Loucy (cell line): Measurements from ENCODE around the gene KLK12.

Source experiments
- H2AFZ ChIP-seq: fragments of 200-600 bp; sonication (generic); 2 replicates; pipeline ENCODE4 v1.6.0; 2016; ENCODE audit warnings: antibody characterized with exemption, mild to moderate bottlenecking, low read length, moderate library complexity
- H3F3A ChIP-seq: fragments of 200-600 bp; 2 replicates; pipeline ENCODE4 v1.6.0; 2016; ENCODE audit warnings: antibody characterized with exemption, low read depth, mild to moderate bottlenecking
- H3K27me3 ChIP-seq: fragments of 200-600 bp; sonication (generic); 2 replicates; pipeline ENCODE4 v1.6.1; 2014; ENCODE audit warnings: low read length, mild to moderate bottlenecking; ENCODE audit not compliant: insufficient read depth, poor library complexity, severe bottlenecking
- H3K36me3 ChIP-seq: fragments of 200-600 bp; sonication (generic); 2 replicates; pipeline ENCODE4 v1.6.1; 2016; ENCODE audit warnings: low read length; ENCODE audit not compliant: insufficient read depth
- H3K4me1 ChIP-seq: fragments of 200-600 bp; sonication (generic); 2 replicates; pipeline ENCODE4 v1.5.1; 2014; ENCODE audit warnings: low read length, mild to moderate bottlenecking; ENCODE audit not compliant: insufficient read depth, poor library complexity, severe bottlenecking
- H3K4me2 ChIP-seq: fragments of 200-600 bp; sonication (generic); 2 replicates; pipeline ENCODE4 v1.6.0; 2014; ENCODE audit warnings: antibody characterized with exemption, low read length, low read depth, mild to moderate bottlenecking; ENCODE audit not compliant: poor library complexity, severe bottlenecking
- H3K4me3 ChIP-seq: fragments of 200-600 bp; sonication (generic); 2 replicates; pipeline ENCODE4 v1.5.1; 2014; ENCODE audit warnings: low read length, mild to moderate bottlenecking, mixed read lengths; ENCODE audit not compliant: poor library complexity, severe bottlenecking
- H3K79me2 ChIP-seq: fragments of 200-600 bp; sonication (generic); 2 replicates; pipeline ENCODE4 v1.6.1; 2014; ENCODE audit warnings: low read length; ENCODE audit not compliant: insufficient read depth
- H3K9ac ChIP-seq: fragments of 200-600 bp; sonication (generic); 2 replicates; pipeline ENCODE4 v1.6.0; 2014; ENCODE audit warnings: mild to moderate bottlenecking, low read depth, low read length, moderate library complexity; ENCODE audit not compliant: poor library complexity, severe bottlenecking
- H3K9me2 ChIP-seq: fragments of 200-600 bp; sonication (generic); replicated peaks from 2 replicates; pipeline ENCODE4 v1.6.1; 2016; ENCODE audit warnings: low read depth, low read length, mixed read lengths
- H3K9me3 ChIP-seq: fragments of 200-600 bp; sonication (generic); 2 replicates; pipeline ENCODE4 v1.6.1; 2014; ENCODE audit warnings: mild to moderate bottlenecking, antibody characterized with exemption, low read length, low read depth; ENCODE audit not compliant: insufficient read depth
- H4K20me1 ChIP-seq: fragments of 200-600 bp; sonication (generic); 2 replicates; pipeline ENCODE4 v1.6.0; 2014; ENCODE audit warnings: antibody characterized with exemption, low read length, mild to moderate bottlenecking; ENCODE audit not compliant: insufficient read depth, poor library complexity, severe bottlenecking
- EZH2phosphoT487 ChIP-seq: fragments of 200-600 bp; IDR thresholded peaks from 2 replicates; pipeline ENCODE4 v1.6.1; 2018; ENCODE audit warnings: antibody characterized with exemption, mild to moderate bottlenecking, moderate library complexity, borderline replicate concordance
- TF ChIP-seq, protein P1 (sequence below): fragments of 200-600 bp; sonication (generic); conservative IDR thresholded peaks from 2 replicates; pipeline ENCODE4 v1.5.1; 2014; ENCODE audit warnings: mild to moderate bottlenecking, antibody characterized with exemption, low read length

Gene KLK12

GRCh38 chr19:51063664-51064063, 28.9 kb upstream of the KLK12 start:
- Histone ChIP-seq H3K27me3 (no peaks in the 10 kb centered on the region), H4K20me1 (no peaks in the 10 kb centered on the region), H3K4me1 (no peaks in the 10 kb centered on the region), H2AFZ (no peak overlapping the region), H3K9me2 (no peaks in the 10 kb centered on the region), H3K79me2 (no peaks in the 10 kb centered on the region), H3K4me2 (no peak overlapping the region), H3F3A (no peaks in the 10 kb centered on the region), H3K9me3 (0 out of 2 replicates have a peak, but pooled peaks cover 5% of the 10 kb centered on the region), H3K36me3 (no peaks in the 10 kb centered on the region), H3K9ac (no peak overlapping the region), H3K4me3 (no peak overlapping the region)
- TF ChIP-seq, protein P1, sequence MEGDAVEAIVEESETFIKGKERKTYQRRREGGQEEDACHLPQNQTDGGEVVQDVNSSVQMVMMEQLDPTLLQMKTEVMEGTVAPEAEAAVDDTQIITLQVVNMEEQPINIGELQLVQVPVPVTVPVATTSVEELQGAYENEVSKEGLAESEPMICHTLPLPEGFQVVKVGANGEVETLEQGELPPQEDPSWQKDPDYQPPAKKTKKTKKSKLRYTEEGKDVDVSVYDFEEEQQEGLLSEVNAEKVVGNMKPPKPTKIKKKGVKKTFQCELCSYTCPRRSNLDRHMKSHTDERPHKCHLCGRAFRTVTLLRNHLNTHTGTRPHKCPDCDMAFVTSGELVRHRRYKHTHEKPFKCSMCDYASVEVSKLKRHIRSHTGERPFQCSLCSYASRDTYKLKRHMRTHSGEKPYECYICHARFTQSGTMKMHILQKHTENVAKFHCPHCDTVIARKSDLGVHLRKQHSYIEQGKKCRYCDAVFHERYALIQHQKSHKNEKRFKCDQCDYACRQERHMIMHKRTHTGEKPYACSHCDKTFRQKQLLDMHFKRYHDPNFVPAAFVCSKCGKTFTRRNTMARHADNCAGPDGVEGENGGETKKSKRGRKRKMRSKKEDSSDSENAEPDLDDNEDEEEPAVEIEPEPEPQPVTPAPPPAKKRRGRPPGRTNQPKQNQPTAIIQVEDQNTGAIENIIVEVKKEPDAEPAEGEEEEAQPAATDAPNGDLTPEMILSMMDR = no peak
- TF ChIP-seq EZH2phosphoT487 = no peak

DNA sequence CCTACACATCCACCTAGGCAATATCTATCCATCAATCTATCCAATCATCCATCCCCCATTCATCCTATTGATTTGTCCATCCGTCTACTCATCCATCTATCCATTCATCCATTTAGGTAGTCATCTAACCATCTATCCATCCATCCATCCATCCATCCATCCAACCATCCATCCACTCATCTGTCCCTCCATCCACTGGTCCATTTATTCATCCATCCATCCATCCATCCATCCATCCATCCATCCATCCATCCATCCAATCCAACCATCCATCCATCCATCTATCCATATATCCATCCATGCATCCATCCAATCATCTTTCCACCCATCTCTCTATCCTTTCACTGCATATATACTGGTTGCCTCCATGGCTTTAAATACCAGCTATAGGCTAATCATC, 26.2 kb upstream of the KLK12 start:
- Histone ChIP-seq H3K27me3 (no peaks in the 10 kb centered on the region), H3K9me2 (no peaks in the 10 kb centered on the region), H3K4me2 (no peak overlapping the region)

DNA sequence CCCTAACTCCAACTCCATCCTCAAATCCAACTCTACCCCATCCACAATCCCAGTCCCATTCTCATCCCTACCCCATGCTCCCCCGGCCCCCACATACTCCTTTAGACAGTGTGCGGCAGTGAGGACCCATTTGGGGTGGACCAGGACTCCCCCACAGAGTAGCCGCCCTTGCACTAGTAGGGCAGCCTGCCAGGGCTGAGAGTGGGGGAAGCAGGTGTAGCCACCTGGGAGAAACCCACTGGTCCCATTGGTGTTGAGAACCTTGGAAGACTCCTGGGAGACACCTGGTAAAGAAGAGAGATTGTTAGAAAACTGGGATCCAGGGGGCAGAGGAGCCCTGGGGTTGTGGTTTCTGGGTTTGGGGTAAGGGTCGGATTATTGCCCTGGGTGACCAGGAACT, 25.5 kb upstream of the KLK12 start:
- Histone ChIP-seq H3K4me1 (no peaks in the 10 kb centered on the region), H4K20me1 (no peaks in the 10 kb centered on the region), H3K79me2 (no peaks in the 10 kb centered on the region), H3K27me3 (no peaks in the 10 kb centered on the region), H3K4me2 (no peak overlapping the region), H3F3A (no peaks in the 10 kb centered on the region), H3K9me3 (0 out of 2 replicates have a peak, but pooled peaks cover 5% of the 10 kb centered on the region), H3K9me2 (no peaks in the 10 kb centered on the region), H3K4me3 (no peak overlapping the region), H2AFZ (no peak overlapping the region), H3K36me3 (no peaks in the 10 kb centered on the region), H3K9ac (no peak overlapping the region)
- TF ChIP-seq EZH2phosphoT487 = no peak
- TF ChIP-seq, protein P1 = no peak

More for the DNA sequence above, 26.2 kb upstream of the KLK12 start:
- Histone ChIP-seq H3K9me3 (0 out of 2 replicates have a peak, but pooled peaks cover 5% of the 10 kb centered on the region), H3F3A (no peaks in the 10 kb centered on the region), H3K4me1 (no peaks in the 10 kb centered on the region), H3K4me3 (no peak overlapping the region), H2AFZ (no peak overlapping the region), H4K20me1 (no peaks in the 10 kb centered on the region), H3K79me2 (no peaks in the 10 kb centered on the region), H3K36me3 (no peaks in the 10 kb centered on the region), H3K9ac (no peak overlapping the region)
- TF ChIP-seq EZH2phosphoT487 = no peak
- TF ChIP-seq, protein P1 = no peak
